A549 (cell line): ENCODE results near the gene LPAR6.

Source experiments
- CHD2 ChIP-seq: fragments of 150-350 bp; IDR thresholded peaks from 2 replicates; pipeline ENCODE4 v1.6.1; 2014; ENCODE audit warnings: low read length; ENCODE audit not compliant: partially characterized antibody
- CTCF ChIP-seq: fragments of >200 bp; sonication (Bioruptor Twin); formaldehyde crosslinking; IDR thresholded peaks from 3 replicates; pipeline ENCODE4 v1.5.1; 2016
- JUN ChIP-seq, 2 experiments: fragments of >200 bp; sonication (Bioruptor Twin); formaldehyde crosslinking; IDR thresholded peaks; 2 replicates in 1 of 2; 3 replicates in 1 of 2; pipeline ENCODE4 v1.6.1; 2016 to 2017
- MAFK ChIP-seq: fragments of 450-650 bp; IDR thresholded peaks from 2 replicates; pipeline ENCODE4 v1.6.1; 2014; ENCODE audit not compliant: partially characterized antibody
- RAD21 ChIP-seq, 2 experiments: fragments of >200 bp in 1 of 2; sonication (Bioruptor Twin) in 1 of 2; formaldehyde crosslinking in 1 of 2; IDR thresholded peaks in 1 of 2; conservative IDR thresholded peaks in 1 of 2; 2 replicates in 1 of 2; 3 replicates in 1 of 2; pipeline ENCODE4 v1.6.1; 2012 to 2018; ENCODE audit warnings: inconsistent platforms in 1 of 2

DNA sequence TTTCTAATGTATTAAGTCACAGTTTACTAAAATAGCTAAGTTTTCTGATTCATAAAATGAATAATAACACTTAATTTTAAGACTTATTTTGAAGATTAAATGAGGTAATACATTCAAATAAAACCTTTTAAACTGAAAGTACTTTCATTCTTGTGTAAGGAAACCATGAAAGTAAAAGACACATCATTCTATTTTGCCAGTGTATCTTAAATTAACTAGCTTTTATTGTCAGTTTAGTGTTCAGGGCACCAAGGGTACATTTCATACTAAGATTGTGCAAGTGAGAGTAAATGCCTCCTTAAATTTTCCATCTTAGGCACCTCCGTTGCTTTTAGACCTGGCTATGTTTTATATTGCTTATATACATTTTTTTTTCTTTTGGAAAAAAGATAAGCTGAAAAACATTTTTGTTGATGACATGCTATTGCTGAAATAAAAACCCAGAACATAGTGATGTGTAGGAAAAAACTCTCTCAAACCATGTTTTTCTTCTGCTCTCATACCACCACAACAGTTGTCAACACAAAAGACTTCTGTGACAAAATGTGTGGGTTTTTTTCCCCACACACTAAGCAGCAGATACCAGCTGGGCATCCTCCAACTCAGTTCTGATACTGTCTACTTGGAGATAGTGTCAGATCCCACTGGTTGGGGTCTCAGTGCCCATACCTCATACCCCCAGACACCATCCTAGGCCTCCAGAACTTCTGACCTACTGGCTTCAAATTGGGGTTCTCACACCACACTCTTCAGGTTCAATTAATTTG, 30.7 kb upstream of the LPAR6 start:
- TF ChIP-seq CHD2 (no peak), CTCF (no peak), MAFK (no peak), JUN (IDR thresholded peaks at IDR 0.05) (no peak), RAD21 (conservative IDR thresholded peaks at IDR 0.05 in 1 of 2, IDR thresholded peaks at IDR 0.05 in 1 of 2) (no peak)
